ENCODE measurements around the gene PCARE. TPM values are rescaled to one million over a fixed set of nuclear protein-coding genes. Genes with fewer than 3 reads are reported as not detected.
A peak's percentile ranks its signal among the peaks of the same experiment; 100 is the strongest.

Gene PCARE
- total RNA-seq, 1 donor from 2014 or later: 0.32 TPM

DNA sequence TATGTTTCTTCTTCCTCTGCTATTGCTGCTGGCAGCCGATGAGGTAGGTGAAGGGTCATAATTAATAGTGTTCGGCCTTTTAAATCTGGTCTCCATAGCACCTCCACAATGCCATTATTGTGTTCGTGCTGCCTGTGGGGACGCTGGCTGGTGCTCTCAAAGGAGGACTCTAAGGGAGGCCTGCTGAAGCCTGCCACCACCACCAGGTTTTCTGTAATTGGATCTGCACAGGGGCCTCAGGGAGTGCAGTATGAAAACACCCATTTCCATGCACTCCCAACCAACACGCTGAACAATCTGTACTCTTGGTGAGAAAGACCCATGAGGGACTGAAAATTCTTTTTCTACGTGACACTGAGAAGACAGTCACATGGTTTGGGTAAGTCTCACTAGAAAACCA lies 23.2 kb upstream of the PCARE start:
- no peak for DNase-seq (ENCODE audit: low read depth)

- DNase-seq (ENCODE audit: low read depth): no peak
These were observed 22.6 kb upstream of the PCARE start for GRCh38 chr2:29096969-29097368.

GRCh38 chr2:29090311-29090710 lies 16.0 kb upstream of the PCARE start:
- DNase-seq (ENCODE audit: low read depth): peak; percentile 52

GRCh38 chr2:29084554-29084953 lies 10.2 kb upstream of the PCARE start:
- DNase-seq (ENCODE audit: low read depth): no peak

DNA sequence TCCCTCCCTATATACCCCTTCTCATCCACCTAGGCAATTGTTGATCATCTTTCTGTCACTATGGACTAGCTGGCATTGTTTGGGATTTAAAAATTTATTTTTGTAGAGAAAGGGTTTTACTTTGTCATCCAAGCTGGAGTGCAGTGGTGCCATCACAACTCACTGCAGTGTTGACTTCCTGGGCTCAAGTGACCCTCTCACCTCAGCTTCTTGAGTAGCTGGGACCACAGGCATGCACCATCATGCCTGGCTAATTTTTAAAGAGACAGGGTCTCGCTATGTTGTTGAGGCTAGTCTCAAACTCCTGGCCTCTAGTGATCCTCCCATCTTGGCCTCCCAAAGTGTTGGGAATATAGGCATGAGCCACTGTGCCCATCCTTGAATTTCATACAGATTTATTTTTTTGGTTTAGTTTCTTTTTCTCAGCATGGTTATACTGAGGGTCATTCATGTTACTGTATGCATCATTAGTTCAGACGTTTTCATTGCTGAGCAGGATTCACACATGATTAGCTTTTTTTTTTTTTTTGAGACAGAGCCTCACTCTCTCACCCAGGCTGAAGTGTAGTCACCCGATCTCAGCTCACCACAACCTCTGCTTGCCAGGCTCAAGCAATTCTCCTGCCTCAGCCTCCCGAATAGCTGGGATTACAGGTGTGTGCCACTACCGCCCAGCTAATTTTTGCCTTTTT lies 8.6 kb upstream of the PCARE start:
- no peak for DNase-seq (ENCODE audit: low read depth)

- peak; percentile 27 for DNase-seq (ENCODE audit: low read depth)
These were observed 6.8 kb upstream of the PCARE start for GRCh38 chr2:29080886-29081743.

DNA sequence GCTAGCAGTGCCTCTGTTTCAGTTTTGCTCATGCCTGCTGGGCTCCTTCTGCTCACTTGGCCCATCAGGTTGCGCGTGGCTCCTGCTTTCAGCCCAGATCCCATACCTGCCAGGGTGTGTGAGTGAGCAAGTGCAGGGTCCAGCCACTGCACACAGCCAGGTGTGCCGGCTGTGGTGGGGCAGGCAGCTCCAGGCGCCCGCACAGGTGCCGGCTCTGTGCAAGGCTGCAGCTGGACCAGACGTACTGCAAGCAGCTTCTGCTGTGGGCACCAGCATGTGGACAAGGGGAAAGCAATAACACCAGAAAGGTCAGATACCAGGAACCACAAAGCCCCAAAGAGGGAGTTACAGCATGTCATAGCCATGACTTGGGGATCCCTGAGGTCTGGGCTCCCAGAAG lies 5.6 kb upstream of the PCARE start:
- no peak for DNase-seq (ENCODE audit: low read depth)

DNA sequence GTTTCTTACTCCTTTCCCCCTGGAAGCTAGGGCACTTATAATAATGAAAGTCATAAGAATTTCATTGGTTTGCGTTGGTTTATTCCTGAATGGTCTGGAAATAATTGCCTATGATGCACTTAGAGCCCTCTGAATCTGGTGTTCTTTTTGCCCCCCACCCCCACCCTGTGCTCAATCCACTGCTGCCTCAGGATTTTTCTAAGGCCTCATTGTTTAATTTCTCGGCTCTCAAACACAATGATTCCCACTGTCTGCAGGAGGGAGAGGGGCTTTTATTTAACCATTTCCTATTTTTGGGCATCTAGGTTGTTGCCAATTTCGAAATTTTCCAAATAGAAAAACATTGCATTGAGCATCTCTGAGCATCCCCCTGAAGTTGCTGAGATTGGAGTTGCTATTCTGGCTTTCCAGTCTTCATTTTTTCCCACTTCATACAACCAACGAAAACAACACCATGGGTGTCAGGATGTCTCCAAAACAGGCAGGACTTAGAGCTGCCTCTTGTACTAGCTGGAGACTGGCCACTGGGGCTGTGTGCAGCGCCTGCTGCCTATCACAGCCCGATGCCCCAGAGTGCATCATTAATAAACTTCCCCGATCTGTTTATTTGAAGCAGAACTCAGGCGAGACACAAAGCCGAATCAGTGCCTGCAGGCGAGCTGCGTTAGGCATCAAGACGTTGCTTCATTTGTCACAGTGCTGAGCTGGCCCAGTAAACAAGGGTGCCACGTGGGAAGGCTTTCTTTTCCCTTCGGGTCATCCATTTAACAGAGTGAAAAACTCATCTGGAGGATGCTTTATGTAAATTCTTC lies 1.8 kb upstream of the PCARE start:
- DNase-seq (ENCODE audit: low read depth): no peak

DNA sequence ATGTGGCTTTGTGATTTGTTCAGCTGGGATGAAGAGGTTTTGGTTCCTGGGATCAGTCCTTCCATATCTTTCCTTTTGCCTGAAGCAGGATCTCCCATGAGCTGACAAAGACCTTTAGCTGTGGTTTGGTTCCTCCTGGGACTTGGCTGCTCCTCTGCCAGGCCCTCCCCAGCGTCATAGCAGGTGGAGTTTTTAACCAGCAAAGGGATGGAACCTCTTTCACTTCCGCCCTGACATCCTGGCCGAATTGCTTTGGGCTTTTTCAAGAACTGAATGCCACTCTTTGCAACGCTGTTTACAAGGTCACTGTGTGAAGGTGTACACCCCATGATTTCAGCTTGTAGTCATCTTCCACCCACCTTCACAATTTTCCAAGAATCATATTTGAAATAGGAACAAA lies 390 bp downstream of the PCARE start:
- peak; percentile 60 for DNase-seq (ENCODE audit: low read depth)

GRCh38 chr2:29072971-29073725 lies 1.2 kb downstream of the PCARE start:
- no peak for DNase-seq (ENCODE audit: low read depth)

DNA sequence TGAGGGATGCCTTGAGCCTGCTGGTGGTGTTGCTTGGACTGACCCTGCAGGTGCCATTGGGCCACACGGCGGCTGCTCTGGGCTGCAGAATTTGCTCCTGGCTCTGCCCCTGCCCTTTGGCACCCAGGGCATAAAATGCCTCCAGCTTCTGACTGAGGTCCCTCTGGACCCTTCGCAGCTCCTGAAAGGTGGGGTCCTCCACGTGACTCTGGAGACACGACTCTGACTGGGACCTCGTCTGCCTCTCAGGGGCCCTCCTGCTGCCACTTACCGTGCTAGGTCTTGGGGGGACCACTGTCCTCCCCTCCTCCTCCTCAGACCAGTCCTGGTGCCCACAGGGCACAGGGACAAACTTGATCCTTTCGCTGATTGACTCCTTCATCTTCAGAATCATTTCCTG lies 2.1 kb downstream of the PCARE start:
- DNase-seq (ENCODE audit: low read depth): no peak

GRCh38 chr2:29071032-29071975 lies 3.0 kb downstream of the PCARE start:
- DNase-seq (ENCODE audit: low read depth): no peak

DNA sequence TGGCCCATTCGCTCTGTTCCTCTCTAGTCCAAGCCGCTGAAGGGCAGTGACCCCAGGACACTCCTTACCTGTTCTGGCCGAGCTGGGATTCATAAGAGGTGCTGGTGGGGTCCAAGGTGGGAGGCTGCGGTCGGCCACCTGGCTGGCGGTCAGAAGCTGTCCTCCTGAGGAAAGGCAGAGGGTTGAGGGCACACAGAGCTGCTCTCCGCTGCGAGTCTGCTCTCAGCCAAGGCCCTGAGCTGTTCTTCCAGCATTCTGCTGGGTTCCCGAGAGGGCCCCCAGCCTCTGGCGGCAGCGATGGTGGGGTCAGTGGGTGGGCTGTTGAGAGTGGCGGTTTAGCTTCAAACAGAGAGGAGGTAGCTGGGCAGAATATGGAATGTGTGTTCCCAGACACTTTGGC lies 3.8 kb downstream of the PCARE start:
- DNase-seq (ENCODE audit: low read depth): no peak

- DNase-seq (ENCODE audit: low read depth): no peak
These were observed 5.8 kb downstream of the PCARE start for GRCh38 chr2:29068513-29068912.

- DNase-seq (ENCODE audit: low read depth): no peak
These were observed 7.2 kb downstream of the PCARE start for GRCh38 chr2:29066997-29067605.

- no peak for DNase-seq (ENCODE audit: low read depth)
These were observed 8.0 kb downstream of the PCARE start for GRCh38 chr2:29066271-29066860.

- no peak for DNase-seq (ENCODE audit: low read depth)
These were observed 9.1 kb downstream of the PCARE start for GRCh38 chr2:29065068-29065811.

DNA sequence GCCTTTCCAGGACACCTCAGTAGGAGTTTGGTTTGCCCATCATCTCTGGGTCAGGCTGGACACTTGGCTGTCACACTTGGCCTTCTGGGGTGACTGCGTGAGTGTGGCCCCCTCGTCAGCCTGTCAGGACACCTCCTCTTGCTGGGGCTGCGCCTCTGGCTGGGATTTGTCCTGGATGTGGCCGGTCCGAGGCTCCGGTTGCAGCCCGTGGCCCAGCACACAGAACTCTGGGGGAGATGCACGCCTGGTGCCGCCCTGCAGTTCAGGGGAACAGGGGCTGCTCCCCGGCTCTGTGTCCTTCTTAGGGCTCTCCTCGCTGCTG lies 9.6 kb downstream of the PCARE start:
- no peak for DNase-seq (ENCODE audit: low read depth)

DNA sequence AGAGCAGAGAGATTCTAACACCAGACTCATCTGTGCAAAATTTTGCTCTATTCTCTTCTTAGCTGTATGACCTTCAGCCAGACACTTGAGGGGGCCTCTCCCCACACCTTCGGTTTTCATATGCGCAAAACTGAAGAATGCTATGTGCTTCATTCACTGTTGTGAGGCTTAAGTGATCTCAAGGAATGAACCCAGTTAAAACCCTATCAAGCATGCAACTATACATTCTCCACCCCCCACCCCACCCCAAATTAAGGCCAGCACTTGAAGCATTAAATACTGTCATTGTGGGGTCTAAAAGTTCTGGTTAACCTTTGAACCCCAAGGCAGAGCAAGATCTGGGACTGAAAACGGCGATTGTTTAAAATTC lies 10.0 kb downstream of the PCARE start:
- DNase-seq (ENCODE audit: low read depth): no peak

All from myocyte (in vitro differentiated cells).